HCT116 (cell line): ENCODE data around the gene RNF34. TPM values are rescaled to one million over a fixed set of nuclear protein-coding genes. Genes with fewer than 3 reads are reported as not detected.
A peak's percentile ranks its signal among the peaks of the same experiment; 100 is the strongest.

Source experiments
- ATAC-seq: fragments of 200-7000 bp; cut with Tn5 transposase; 2 replicates; pipeline ENCODE4 v1.9.1; 2020; ENCODE audit warnings: mild to moderate bottlenecking, moderate library complexity
- BruUV-seq: library from RNA; stranded (reverse); fragments of 400-500 nt; replicated peaks from 2 replicates; lab custom pipeline; 2021; lab: Mats Ljungman, UMichigan
- CTCF ChIA-PET: fragments of 300-600 bp; sonication (Branson Sonifier 250); formaldehyde crosslinking; loops from one replicate; lab custom pipeline; 2021; ENCODE audit warnings: antibody characterized with exemption; lab: Charles Lee
- POLR2A ChIA-PET: fragments of 300-600, 350-600 bp; sonication (Branson Sonifier 250); formaldehyde crosslinking; loops from one replicate; lab custom pipeline; 2021; ENCODE audit warnings: antibody characterized with exemption; lab: Charles Lee
- RAD21 ChIA-PET, 2 experiments: fragments of 300-600 bp; sonication (Branson Sonifier 250); formaldehyde crosslinking; loops; one replicate each; lab custom pipeline; 2023; ENCODE audit warnings: low total read pairs in 2 of 2; ENCODE audit not compliant: uncharacterized antibody in 2 of 2, unreplicated experiment in 2 of 2, low non-redundant PET in 1 of 2; lab: Charles Lee
- DNase-seq: peaks from one replicate; pipeline ENCODE4 v3.0.0-alpha.2; 2010; ENCODE audit warnings: low read depth, low spot score
- H2AFZ ChIP-seq: fragments of 200-600 bp; shearing (Covaris generic), sonication (generic); 2 replicates; pipeline ENCODE4 v1.6.1; 2017; ENCODE audit warnings: low read depth, mixed run types, mixed read lengths, antibody characterized with exemption, low read length; ENCODE audit not compliant: poor library complexity, severe bottlenecking
- H3K27ac ChIP-seq: 2 replicates; pipeline ENCODE4 v1.5.1; 2012; ENCODE audit warnings: low read depth, low read length
- H3K27me3 ChIP-seq: fragments of 200-600 bp; sonication (generic); 2 replicates; pipeline ENCODE4 v1.6.1; 2016; ENCODE audit warnings: mixed run types, low read length, mixed read lengths; ENCODE audit not compliant: insufficient read depth
- H3K36me3 ChIP-seq, 2 experiments: fragments of 200-500 bp in 1 of 2; fragments of 200-600 bp in 1 of 2; sonication (Bioruptor generic) in 1 of 2; sonication (generic) in 1 of 2; 2 replicates each; pipeline versions ENCODE4 v1.5.1 to v1.6.1; 2014 to 2016; ENCODE audit warnings: low read length in 2 of 2, inconsistent platforms in 1 of 2, mixed read lengths in 1 of 2, mixed run types in 1 of 2; ENCODE audit not compliant: insufficient read depth in 2 of 2, control insufficient read depth in 1 of 2
- H3K4me1 ChIP-seq, 2 experiments: fragments of 200-600 bp in 1 of 2; sonication (generic) in 1 of 2; 2 replicates each; pipeline versions ENCODE4 v1.5.1 to v1.6.1; 2012 to 2017; ENCODE audit warnings: low read length in 2 of 2, inconsistent platforms in 1 of 2, mild to moderate bottlenecking in 1 of 2, mixed read lengths in 1 of 2, mixed run types in 1 of 2, moderate library complexity in 1 of 2; ENCODE audit not compliant: insufficient read depth in 2 of 2, control insufficient read depth in 1 of 2
- H3K4me2 ChIP-seq: fragments of 200-600 bp; sonication (generic); 2 replicates; pipeline ENCODE4 v1.6.1; 2017; ENCODE audit warnings: mixed run types, low read length, mixed read lengths
- H3K4me3 ChIP-seq, 2 experiments: fragments of 200-600 bp in 1 of 2; sonication (generic) in 1 of 2; replicated peaks in 1 of 2; 2 replicates each; pipeline ENCODE4 v1.5.1; 2011 to 2016; ENCODE audit warnings: low read length in 2 of 2, control low read depth in 1 of 2, low read depth in 1 of 2, mild to moderate bottlenecking in 1 of 2, mixed read lengths in 1 of 2, mixed run types in 1 of 2
- H3K79me2 ChIP-seq: fragments of 200-600 bp; sonication (generic); 2 replicates; pipeline ENCODE4 v1.6.1; 2017; ENCODE audit warnings: mild to moderate bottlenecking, mixed run types, low read length, moderate library complexity, mixed read lengths; ENCODE audit not compliant: insufficient read depth
- H3K9ac ChIP-seq: fragments of 200-600 bp; sonication (generic); 2 replicates; pipeline ENCODE4 v1.6.1; 2016; ENCODE audit warnings: low read length, mixed read lengths
- H3K9me2 ChIP-seq: fragments of 200-600 bp; sonication (generic), shearing (Covaris generic); 2 replicates; pipeline ENCODE4 v1.6.1; 2017; ENCODE audit warnings: mixed run types, mild to moderate bottlenecking, moderate library complexity; ENCODE audit not compliant: insufficient read depth
- H3K9me3 ChIP-seq, 2 experiments: fragments of 200-500 bp in 1 of 2; fragments of 200-600 bp in 1 of 2; sonication (Bioruptor generic) in 1 of 2; sonication (generic) in 1 of 2; 2 replicates each; pipeline ENCODE4 v1.6.1; 2014 to 2017; ENCODE audit warnings: low read length in 2 of 2, mixed read lengths in 2 of 2, inconsistent platforms in 1 of 2, low read depth in 1 of 2, mild to moderate bottlenecking in 1 of 2, mixed run types in 1 of 2, moderate library complexity in 1 of 2; ENCODE audit not compliant: control insufficient read depth in 1 of 2, insufficient read depth in 1 of 2
- H4K20me1 ChIP-seq: fragments of 200-600 bp; sonication (generic), shearing (Covaris generic); 2 replicates; pipeline ENCODE4 v1.6.1; 2017; ENCODE audit warnings: mixed run types, mild to moderate bottlenecking, moderate library complexity; ENCODE audit not compliant: insufficient read depth
- CBX3 ChIP-seq: IDR thresholded peaks from 2 replicates; pipeline ENCODE4 v1.6.1; 2012; ENCODE audit warnings: low read depth
- EGR1 ChIP-seq: IDR thresholded peaks from 2 replicates; pipeline ENCODE4 v1.6.1; 2012; ENCODE audit warnings: low read depth
- EZH2 ChIP-seq: fragments of 200-600 bp; sonication (generic); IDR thresholded peaks from 2 replicates; pipeline ENCODE4 v1.6.1; 2017; ENCODE audit warnings: antibody characterized with exemption, mixed run types
- EZH2phosphoT487 ChIP-seq: fragments of 200-600 bp; IDR thresholded peaks from 2 replicates; pipeline ENCODE4 v1.6.1; 2018; ENCODE audit warnings: antibody characterized with exemption, borderline replicate concordance
- SIN3A ChIP-seq: IDR thresholded peaks from 2 replicates; pipeline ENCODE4 v1.6.1; 2012; ENCODE audit warnings: low read depth
- SP1 ChIP-seq: IDR thresholded peaks from 2 replicates; pipeline ENCODE4 v1.6.1; 2012; ENCODE audit warnings: low read depth
- SRF ChIP-seq: IDR thresholded peaks from 2 replicates; pipeline ENCODE4 v1.6.1; 2012; ENCODE audit warnings: low read depth
- YY1 ChIP-seq: IDR thresholded peaks from 2 replicates; pipeline ENCODE4 v1.6.1; 2011; ENCODE audit warnings: low read length, low read depth, moderate library complexity, mild to moderate bottlenecking; ENCODE audit not compliant: insufficient replicate concordance; ENCODE audit errors: extremely low read depth
- ZNF274 ChIP-seq: fragments of 200-500 bp; sonication (Bioruptor generic); IDR thresholded peaks from 2 replicates; pipeline ENCODE4 v1.6.1; 2014; ENCODE audit warnings: mild to moderate bottlenecking, low read depth, low read length, inconsistent platforms
- intact Hi-C: fragments of 100-400 bp; cut with micrococcal nuclease; formaldehyde crosslinking; loops from 2 replicates; pipeline ENCODE4 v1.10.0; 2022
- total RNA-seq: library from RNA; stranded (reverse); gene quantifications from one replicate; pipeline ENCODE4 v1.2.1, GENCODE V29; 2021; ENCODE audit not compliant: unreplicated experiment
- TF ChIP-seq, protein P1 (sequence below), 3 experiments: fragments of 200-600 bp in 1 of 3; sonication (generic) in 1 of 3; IDR thresholded peaks in 2 of 3; conservative IDR thresholded peaks in 1 of 3; 2 replicates each; pipeline ENCODE4 v1.5.1; 2012 to 2017; ENCODE audit warnings: low read depth in 2 of 3, low read length in 2 of 3, antibody characterized with exemption in 1 of 3, borderline replicate concordance in 1 of 3, control low read depth in 1 of 3, mild to moderate bottlenecking in 1 of 3, mixed read lengths in 1 of 3, mixed run types in 1 of 3, moderate library complexity in 1 of 3; ENCODE audit not compliant: insufficient read depth in 1 of 3
- TF ChIP-seq, protein P2 (sequence below): IDR thresholded peaks from 2 replicates; pipeline ENCODE4 v1.6.1; 2012; ENCODE audit warnings: low read depth

The RNF34 gene
- total RNA-seq, 1 experiment from 2014 or later, result 47.8 TPM

DNA sequence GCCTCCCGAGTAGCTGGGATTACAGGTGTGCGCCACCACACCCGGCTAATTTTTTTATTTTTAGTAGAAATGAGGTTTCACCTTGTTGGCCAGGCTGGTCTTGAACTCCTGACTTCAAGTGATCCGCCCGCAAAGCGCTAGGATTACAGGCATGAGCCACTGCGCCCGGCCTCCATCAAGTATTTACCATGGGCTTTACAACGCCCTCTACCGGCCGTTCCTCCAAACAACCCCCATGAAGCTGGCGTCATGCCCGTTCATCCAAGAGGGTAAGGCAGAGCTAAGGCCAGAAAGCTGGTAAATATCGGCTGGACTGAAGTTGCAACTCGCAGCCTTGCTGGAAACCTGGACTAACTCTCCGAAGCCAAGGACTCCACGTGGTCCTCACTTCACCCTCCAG lies 41.6 kb downstream of the RNF34 start:
- CTCF ChIA-PET, result interaction anchor here (1.2 to 3.2 kb wide), 2 partner anchors 25 to 107 kb away, joined by 3 to 19 read pairs; no protein-coding TSS in a partner anchor
- H3K4me3 ChIP-seq, result no peak overlapping the region
- ATAC-seq (no peak), DNase-seq (no peak)
- peaks cover 1 to 4% of the 10 kb centered on the region in 2 experiments; a peak in 2 of 4 replicates for H3K9me3 ChIP-seq
- H3K9ac ChIP-seq, result no peak overlapping the region
- BruUV-seq, result no TSS peak
- no peak overlapping the region for H3K27ac ChIP-seq
- peaks cover 0 to 3% of the 10 kb centered on the region in 2 experiments; a peak in 1 of 4 replicates for H3K4me1 ChIP-seq
- H3K79me2 ChIP-seq, result peaks cover 5% of the 10 kb centered on the region; the same call in 1 of the 2 replicates
- intact Hi-C loops, result loop anchor here (5.0 kb wide), 1 partner anchor 379 kb away; no protein-coding TSS in a partner anchor
- RAD21 ChIA-PET, result no interaction called here
- H3K9me2 ChIP-seq, result no peaks in the 10 kb centered on the region
- H2AFZ ChIP-seq, result no peak overlapping the region
- no peak for TF ChIP-seq EGR1
- TF ChIP-seq, protein P1, sequence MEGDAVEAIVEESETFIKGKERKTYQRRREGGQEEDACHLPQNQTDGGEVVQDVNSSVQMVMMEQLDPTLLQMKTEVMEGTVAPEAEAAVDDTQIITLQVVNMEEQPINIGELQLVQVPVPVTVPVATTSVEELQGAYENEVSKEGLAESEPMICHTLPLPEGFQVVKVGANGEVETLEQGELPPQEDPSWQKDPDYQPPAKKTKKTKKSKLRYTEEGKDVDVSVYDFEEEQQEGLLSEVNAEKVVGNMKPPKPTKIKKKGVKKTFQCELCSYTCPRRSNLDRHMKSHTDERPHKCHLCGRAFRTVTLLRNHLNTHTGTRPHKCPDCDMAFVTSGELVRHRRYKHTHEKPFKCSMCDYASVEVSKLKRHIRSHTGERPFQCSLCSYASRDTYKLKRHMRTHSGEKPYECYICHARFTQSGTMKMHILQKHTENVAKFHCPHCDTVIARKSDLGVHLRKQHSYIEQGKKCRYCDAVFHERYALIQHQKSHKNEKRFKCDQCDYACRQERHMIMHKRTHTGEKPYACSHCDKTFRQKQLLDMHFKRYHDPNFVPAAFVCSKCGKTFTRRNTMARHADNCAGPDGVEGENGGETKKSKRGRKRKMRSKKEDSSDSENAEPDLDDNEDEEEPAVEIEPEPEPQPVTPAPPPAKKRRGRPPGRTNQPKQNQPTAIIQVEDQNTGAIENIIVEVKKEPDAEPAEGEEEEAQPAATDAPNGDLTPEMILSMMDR (IDR thresholded peaks at IDR 0.05 in 2 of 3, conservative IDR thresholded peaks at IDR 0.05 in 1 of 3; ENCODE audit: borderline replicate concordance in 1 of 3, insufficient read depth in 1 of 3, low read depth in 2 of 3, low read length in 2 of 3), result peak in 2 of 3 experiments; percentile 33 to 41; a peak in 4 of 6 replicates
- H3K27me3 ChIP-seq, result no peaks in the 10 kb centered on the region
- POLR2A ChIA-PET, result interaction anchor here (1.3 kb wide), 1 partner anchor 107 kb away, joined by 3 read pairs; no protein-coding TSS in a partner anchor
- no peak overlapping the region for H3K4me2 ChIP-seq
- H3K36me3 ChIP-seq, result peaks cover 21 to 32% of the 10 kb centered on the region in 2 experiments; a peak in 3 of 4 replicates
- H4K20me1 ChIP-seq, result no peaks in the 10 kb centered on the region

DNA sequence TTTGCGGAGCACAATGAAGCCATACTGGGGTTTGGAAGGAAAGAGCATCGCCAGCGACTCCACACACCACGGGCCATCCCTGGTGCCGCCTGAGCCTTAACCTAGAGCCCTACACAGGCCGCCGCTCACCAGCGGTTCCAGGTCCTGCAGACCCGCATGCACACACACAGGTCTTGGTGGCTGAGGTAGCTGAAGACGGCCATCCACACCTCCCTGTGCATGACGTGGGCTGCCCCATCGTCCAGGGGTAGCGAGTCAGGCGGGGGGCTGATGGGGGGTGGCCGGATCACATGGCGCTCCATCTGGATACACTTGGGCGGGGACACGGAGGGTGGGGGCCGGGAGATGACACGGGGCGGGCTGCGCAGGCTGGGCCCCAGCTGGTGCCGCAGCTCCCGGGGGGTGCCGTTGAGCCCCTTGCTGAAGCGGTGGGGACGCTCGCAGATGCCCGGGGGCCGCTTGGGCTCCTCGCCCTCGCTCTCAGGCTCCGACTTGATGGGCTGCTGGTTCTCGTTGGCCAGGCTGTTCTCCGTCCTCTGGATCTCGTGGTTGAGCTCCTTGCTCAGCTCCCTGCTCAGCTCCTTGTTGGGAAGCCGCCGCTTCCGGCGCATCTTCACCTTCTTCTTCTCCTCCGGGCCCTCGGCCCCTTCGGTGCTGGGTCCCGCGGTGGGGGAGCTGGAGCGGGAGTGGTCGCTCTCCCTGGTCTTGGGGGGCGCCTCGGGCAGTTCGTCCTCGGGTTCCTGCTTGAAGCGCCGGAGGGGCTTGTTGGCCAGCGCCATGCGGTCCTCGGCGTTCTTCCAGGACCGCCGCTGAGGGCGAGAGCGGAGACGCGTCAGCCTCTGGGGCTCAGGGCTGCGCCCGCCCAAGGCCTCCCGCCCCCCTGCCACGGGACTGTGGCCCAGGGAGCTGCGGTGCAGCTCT lies 42.4 kb downstream of the RNF34 start:
- CTCF ChIA-PET, result interaction anchor here (0.9 to 3.2 kb wide), 13 partner anchors 8 to 381 kb away, joined by 3 to 19 read pairs (median 4); no protein-coding TSS in a partner anchor
- Histone ChIP-seq H3K27ac (no peak overlapping the region), H3K9ac (no peak overlapping the region), H3K4me1 (peaks cover 0 to 3% of the 10 kb centered on the region in 2 experiments; a peak in 1 of 4 replicates), H2AFZ (no peak overlapping the region), H3K9me2 (no peaks in the 10 kb centered on the region), H4K20me1 (no peaks in the 10 kb centered on the region), H3K9me3 (no peaks in the 10 kb centered on the region), H3K36me3 (peaks cover 19 to 25% of the 10 kb centered on the region in 2 experiments; a peak in 3 of 4 replicates), H3K79me2 (peaks cover 5% of the 10 kb centered on the region; the same call in 1 of the 2 replicates), H3K4me2 (no peak overlapping the region), H3K27me3 (no peaks in the 10 kb centered on the region), H3K4me3 (no peak overlapping the region)
- no peak for DNase-seq
- ATAC-seq, result no peak
- no TSS peak for BruUV-seq
- intact Hi-C loops, result loop anchor here (5.0 kb wide), 1 partner anchor 380 kb away; no protein-coding TSS in a partner anchor
- POLR2A ChIA-PET, result interaction anchor here (1.3 kb wide), 1 partner anchor 107 kb away, joined by 3 read pairs; no protein-coding TSS in a partner anchor
- RAD21 ChIA-PET, result no interaction called here
- TF ChIP-seq EZH2, result no peak
- TF ChIP-seq SRF, result no peak
- TF ChIP-seq, protein P2, sequence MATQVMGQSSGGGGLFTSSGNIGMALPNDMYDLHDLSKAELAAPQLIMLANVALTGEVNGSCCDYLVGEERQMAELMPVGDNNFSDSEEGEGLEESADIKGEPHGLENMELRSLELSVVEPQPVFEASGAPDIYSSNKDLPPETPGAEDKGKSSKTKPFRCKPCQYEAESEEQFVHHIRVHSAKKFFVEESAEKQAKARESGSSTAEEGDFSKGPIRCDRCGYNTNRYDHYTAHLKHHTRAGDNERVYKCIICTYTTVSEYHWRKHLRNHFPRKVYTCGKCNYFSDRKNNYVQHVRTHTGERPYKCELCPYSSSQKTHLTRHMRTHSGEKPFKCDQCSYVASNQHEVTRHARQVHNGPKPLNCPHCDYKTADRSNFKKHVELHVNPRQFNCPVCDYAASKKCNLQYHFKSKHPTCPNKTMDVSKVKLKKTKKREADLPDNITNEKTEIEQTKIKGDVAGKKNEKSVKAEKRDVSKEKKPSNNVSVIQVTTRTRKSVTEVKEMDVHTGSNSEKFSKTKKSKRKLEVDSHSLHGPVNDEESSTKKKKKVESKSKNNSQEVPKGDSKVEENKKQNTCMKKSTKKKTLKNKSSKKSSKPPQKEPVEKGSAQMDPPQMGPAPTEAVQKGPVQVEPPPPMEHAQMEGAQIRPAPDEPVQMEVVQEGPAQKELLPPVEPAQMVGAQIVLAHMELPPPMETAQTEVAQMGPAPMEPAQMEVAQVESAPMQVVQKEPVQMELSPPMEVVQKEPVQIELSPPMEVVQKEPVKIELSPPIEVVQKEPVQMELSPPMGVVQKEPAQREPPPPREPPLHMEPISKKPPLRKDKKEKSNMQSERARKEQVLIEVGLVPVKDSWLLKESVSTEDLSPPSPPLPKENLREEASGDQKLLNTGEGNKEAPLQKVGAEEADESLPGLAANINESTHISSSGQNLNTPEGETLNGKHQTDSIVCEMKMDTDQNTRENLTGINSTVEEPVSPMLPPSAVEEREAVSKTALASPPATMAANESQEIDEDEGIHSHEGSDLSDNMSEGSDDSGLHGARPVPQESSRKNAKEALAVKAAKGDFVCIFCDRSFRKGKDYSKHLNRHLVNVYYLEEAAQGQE, result no peak
- TF ChIP-seq ZNF274, result no peak
- no peak for TF ChIP-seq SP1
- no peak for TF ChIP-seq EZH2phosphoT487
- no peak for TF ChIP-seq CBX3
- no peak for TF ChIP-seq YY1
- no peak for TF ChIP-seq SIN3A
